ENCODE measurements around the gene EPSTI1. TPM values are rescaled to one million over a fixed set of nuclear protein-coding genes. Genes with fewer than 3 reads are reported as not detected.

Gene EPSTI1
- total RNA-seq, 1 donor from 2014 or later, result 24.7 TPM

GRCh38 chr13:42969565-42970172 is 22.4 kb downstream of the EPSTI1 start:
- DNase-seq, result peak; percentile 86
- Histone ChIP-seq H3K4me1 (peaks cover 15% of the 10 kb centered on the region), H3K27ac (no peak overlapping the region), H3K4me3 (no peak overlapping the region), H3K36me3 (peaks cover 7% of the 10 kb centered on the region), H3K27me3 (no peaks in the 10 kb centered on the region), H3K9me3 (no peaks in the 10 kb centered on the region)
- TF ChIP-seq, protein P1, sequence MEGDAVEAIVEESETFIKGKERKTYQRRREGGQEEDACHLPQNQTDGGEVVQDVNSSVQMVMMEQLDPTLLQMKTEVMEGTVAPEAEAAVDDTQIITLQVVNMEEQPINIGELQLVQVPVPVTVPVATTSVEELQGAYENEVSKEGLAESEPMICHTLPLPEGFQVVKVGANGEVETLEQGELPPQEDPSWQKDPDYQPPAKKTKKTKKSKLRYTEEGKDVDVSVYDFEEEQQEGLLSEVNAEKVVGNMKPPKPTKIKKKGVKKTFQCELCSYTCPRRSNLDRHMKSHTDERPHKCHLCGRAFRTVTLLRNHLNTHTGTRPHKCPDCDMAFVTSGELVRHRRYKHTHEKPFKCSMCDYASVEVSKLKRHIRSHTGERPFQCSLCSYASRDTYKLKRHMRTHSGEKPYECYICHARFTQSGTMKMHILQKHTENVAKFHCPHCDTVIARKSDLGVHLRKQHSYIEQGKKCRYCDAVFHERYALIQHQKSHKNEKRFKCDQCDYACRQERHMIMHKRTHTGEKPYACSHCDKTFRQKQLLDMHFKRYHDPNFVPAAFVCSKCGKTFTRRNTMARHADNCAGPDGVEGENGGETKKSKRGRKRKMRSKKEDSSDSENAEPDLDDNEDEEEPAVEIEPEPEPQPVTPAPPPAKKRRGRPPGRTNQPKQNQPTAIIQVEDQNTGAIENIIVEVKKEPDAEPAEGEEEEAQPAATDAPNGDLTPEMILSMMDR (IDR thresholded peaks at IDR 0.05), result peak; percentile 87
- peak; percentile 95 for ATAC-seq
- intact Hi-C loops (cut with DNase I), result no loop called here

- ATAC-seq (peak; percentile 83), DNase-seq (peak; percentile 82)
- no peaks in the 10 kb centered on the region for H3K9me3 ChIP-seq
- intact Hi-C loops (cut with DNase I), result no loop called here
- H3K27ac ChIP-seq, result peak overlapping the region; percentile 6
- H3K36me3 ChIP-seq, result peaks cover 7% of the 10 kb centered on the region
- no peak overlapping the region for H3K4me3 ChIP-seq
- H3K4me1 ChIP-seq, result peaks cover 15% of the 10 kb centered on the region
- TF ChIP-seq, protein P1 (IDR thresholded peaks at IDR 0.05), result no peak
- no peaks in the 10 kb centered on the region for H3K27me3 ChIP-seq
Measured at GRCh38 chr13:42968906-42969305, 23.1 kb downstream of the EPSTI1 start.

- TF ChIP-seq, protein P1 (IDR thresholded peaks at IDR 0.05), result no peak
- H3K4me3 ChIP-seq, result no peak overlapping the region
- no peak overlapping the region for H3K27ac ChIP-seq
- peaks cover 15% of the 10 kb centered on the region for H3K4me1 ChIP-seq
- DNase-seq, result no peak
- ATAC-seq, result peak; percentile 53
- no peaks in the 10 kb centered on the region for H3K27me3 ChIP-seq
- peaks cover 17% of the 10 kb centered on the region for H3K36me3 ChIP-seq
- H3K9me3 ChIP-seq, result no peaks in the 10 kb centered on the region
- intact Hi-C loops (cut with DNase I), result no loop called here
Measured at GRCh38 chr13:42967660-42968059, 24.4 kb downstream of the EPSTI1 start.

DNA sequence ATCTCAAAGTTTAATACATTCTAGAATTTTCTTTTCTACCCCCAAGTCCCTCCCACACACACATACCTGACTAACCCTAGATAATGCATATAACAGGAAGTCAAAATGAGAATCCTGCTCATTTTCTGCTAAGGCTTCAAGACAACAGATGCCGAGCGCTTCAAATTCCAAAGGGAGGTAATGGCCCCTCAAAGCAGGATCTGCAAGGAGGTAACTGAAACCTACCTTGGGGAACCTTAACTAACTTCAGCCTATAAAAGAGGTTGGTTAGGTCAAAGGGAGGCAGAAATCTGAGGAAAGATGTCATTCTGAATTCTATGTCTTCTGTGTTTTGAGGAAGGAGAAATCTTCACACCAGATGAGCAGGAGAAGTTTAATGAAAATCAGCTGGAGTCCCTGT is 26.8 kb downstream of the EPSTI1 start:
- H3K4me3 ChIP-seq, result no peak overlapping the region
- H3K9me3 ChIP-seq, result no peaks in the 10 kb centered on the region
- H3K4me1 ChIP-seq, result peaks cover 11% of the 10 kb centered on the region
- H3K36me3 ChIP-seq, result peaks cover 29% of the 10 kb centered on the region
- ATAC-seq (no peak), DNase-seq (no peak)
- TF ChIP-seq, protein P1 (IDR thresholded peaks at IDR 0.05), result no peak
- H3K27me3 ChIP-seq, result no peaks in the 10 kb centered on the region
- H3K27ac ChIP-seq, result no peak overlapping the region
- intact Hi-C loops (cut with DNase I), result no loop called here

GRCh38 chr13:42964761-42965161 is 27.3 kb downstream of the EPSTI1 start:
- peaks cover 7% of the 10 kb centered on the region for H3K4me1 ChIP-seq
- H3K36me3 ChIP-seq, result peaks cover 29% of the 10 kb centered on the region
- H3K9me3 ChIP-seq, result no peaks in the 10 kb centered on the region
- DNase-seq (no peak), ATAC-seq (no peak)
- no peak overlapping the region for H3K4me3 ChIP-seq
- intact Hi-C loops (cut with DNase I), result no loop called here
- H3K27me3 ChIP-seq, result no peaks in the 10 kb centered on the region
- no peak overlapping the region for H3K27ac ChIP-seq
- TF ChIP-seq, protein P1 (IDR thresholded peaks at IDR 0.05), result no peak

GRCh38 chr13:42959615-42960014 is 32.4 kb downstream of the EPSTI1 start:
- Histone ChIP-seq H3K9me3 (no peaks in the 10 kb centered on the region), H3K27me3 (no peaks in the 10 kb centered on the region), H3K36me3 (peaks cover 26% of the 10 kb centered on the region), H3K4me1 (no peaks in the 10 kb centered on the region), H3K4me3 (no peak overlapping the region), H3K27ac (no peak overlapping the region)
- no peak for DNase-seq
- ATAC-seq, result no peak
- TF ChIP-seq, protein P1 (IDR thresholded peaks at IDR 0.05), result no peak
- intact Hi-C loops (cut with DNase I), result no loop called here
